Astrocyte of the cerebellum (primary cell): ENCODE measurements around the gene TBC1D30.
"Not testable (repeated sequence)": the region's sequence is repeated elsewhere in the genome, so short reads cannot be mapped to it uniquely, and the experiment has no call there.

Experiments used
- DNase-seq: peaks from one replicate; pipeline ENCODE4 v3.0.0-alpha.2; 2011; ENCODE audit warnings: low read depth
- H3K4me3 ChIP-seq: 2 replicates; pipeline ENCODE4 v1.5.1; 2011; ENCODE audit warnings: mild to moderate bottlenecking, low read depth, low read length, moderate library complexity
- in situ Hi-C: cut with HindIII; loops from 2 replicates; pipeline ENCODE4 v1.10.0; 2017; ENCODE audit warnings: low sequenced_read_pairs
- TF ChIP-seq, protein P1 (sequence below): IDR thresholded peaks from 2 replicates; pipeline ENCODE4 v1.5.1; 2012; ENCODE audit warnings: low read length, low read depth, moderate library complexity, mild to moderate bottlenecking; ENCODE audit errors: missing control alignments

The TBC1D30 gene, protein sequence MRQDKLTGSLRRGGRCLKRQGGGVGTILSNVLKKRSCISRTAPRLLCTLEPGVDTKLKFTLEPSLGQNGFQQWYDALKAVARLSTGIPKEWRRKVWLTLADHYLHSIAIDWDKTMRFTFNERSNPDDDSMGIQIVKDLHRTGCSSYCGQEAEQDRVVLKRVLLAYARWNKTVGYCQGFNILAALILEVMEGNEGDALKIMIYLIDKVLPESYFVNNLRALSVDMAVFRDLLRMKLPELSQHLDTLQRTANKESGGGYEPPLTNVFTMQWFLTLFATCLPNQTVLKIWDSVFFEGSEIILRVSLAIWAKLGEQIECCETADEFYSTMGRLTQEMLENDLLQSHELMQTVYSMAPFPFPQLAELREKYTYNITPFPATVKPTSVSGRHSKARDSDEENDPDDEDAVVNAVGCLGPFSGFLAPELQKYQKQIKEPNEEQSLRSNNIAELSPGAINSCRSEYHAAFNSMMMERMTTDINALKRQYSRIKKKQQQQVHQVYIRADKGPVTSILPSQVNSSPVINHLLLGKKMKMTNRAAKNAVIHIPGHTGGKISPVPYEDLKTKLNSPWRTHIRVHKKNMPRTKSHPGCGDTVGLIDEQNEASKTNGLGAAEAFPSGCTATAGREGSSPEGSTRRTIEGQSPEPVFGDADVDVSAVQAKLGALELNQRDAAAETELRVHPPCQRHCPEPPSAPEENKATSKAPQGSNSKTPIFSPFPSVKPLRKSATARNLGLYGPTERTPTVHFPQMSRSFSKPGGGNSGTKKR

DNA sequence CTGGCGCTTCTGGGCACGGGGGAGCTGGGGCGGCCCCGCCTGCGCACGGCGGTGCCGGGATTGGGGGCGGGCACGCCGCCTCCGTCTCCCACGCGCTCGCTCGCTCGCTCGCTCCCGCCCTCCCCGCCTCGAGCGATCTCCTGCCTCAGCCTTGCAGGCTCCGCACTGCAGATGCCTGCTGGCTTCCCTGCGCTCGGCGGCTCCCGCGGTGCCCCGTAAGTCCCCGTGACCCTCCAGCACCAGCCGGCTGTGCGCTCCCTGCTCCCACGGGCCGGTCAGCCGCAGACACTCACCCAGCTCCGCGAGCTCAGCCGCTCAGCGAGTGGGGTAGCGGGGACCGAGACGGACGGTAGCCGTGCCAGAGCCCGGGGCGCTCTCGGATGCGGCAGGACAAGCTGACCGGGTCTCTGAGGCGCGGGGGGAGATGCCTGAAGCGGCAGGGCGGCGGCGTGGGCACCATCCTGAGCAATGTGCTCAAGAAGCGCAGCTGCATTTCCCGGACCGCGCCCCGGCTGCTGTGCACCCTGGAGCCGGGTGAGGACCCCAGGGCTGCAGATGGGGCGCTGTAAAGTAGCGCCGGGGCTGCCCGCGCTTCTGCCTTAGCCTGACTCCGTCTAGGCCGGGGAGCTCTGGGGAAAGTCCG is at the start of gene TBC1D30:
TSS of gene TBC1D30 (plus strand) at position 148 of the 643 bp plus-strand sequence. CDS start at position 381, 233 bp downstream.
- no peak for DNase-seq
- H3K4me3 ChIP-seq: peak within 1 kb of the TSS; percentile 39
- TF ChIP-seq, protein P1, sequence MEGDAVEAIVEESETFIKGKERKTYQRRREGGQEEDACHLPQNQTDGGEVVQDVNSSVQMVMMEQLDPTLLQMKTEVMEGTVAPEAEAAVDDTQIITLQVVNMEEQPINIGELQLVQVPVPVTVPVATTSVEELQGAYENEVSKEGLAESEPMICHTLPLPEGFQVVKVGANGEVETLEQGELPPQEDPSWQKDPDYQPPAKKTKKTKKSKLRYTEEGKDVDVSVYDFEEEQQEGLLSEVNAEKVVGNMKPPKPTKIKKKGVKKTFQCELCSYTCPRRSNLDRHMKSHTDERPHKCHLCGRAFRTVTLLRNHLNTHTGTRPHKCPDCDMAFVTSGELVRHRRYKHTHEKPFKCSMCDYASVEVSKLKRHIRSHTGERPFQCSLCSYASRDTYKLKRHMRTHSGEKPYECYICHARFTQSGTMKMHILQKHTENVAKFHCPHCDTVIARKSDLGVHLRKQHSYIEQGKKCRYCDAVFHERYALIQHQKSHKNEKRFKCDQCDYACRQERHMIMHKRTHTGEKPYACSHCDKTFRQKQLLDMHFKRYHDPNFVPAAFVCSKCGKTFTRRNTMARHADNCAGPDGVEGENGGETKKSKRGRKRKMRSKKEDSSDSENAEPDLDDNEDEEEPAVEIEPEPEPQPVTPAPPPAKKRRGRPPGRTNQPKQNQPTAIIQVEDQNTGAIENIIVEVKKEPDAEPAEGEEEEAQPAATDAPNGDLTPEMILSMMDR: no peak
- in situ Hi-C loops: no loop called here

DNA sequence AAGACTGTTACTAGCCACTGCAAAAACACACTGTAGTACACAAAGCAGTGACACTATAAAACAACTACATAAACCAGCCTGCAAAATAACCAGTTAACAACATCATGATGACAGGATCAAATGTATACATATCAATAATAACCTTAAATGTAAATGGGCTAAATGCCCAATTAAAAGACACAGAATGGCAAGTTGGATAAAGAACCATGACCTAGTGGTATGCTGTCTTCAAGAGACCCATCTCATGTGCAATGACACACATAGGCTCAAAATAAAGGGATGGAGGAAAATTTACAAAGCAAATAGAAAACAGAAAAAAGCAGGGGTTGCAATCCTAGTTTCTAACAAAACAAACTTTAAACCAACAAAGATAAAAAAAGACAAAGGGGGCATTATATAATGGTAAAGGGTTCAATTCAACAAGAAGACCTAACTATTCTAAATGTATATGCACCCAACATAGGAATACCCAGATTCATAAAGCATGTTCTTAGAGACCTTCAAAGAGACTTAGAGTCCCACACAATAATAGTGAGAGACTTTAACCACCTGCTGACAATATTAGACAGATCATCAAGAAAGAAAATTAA is 49.2 kb upstream of the TBC1D30 start:
- in situ Hi-C loops, DNase-seq, H3K4me3 ChIP-seq: not testable (repeated sequence)

DNA sequence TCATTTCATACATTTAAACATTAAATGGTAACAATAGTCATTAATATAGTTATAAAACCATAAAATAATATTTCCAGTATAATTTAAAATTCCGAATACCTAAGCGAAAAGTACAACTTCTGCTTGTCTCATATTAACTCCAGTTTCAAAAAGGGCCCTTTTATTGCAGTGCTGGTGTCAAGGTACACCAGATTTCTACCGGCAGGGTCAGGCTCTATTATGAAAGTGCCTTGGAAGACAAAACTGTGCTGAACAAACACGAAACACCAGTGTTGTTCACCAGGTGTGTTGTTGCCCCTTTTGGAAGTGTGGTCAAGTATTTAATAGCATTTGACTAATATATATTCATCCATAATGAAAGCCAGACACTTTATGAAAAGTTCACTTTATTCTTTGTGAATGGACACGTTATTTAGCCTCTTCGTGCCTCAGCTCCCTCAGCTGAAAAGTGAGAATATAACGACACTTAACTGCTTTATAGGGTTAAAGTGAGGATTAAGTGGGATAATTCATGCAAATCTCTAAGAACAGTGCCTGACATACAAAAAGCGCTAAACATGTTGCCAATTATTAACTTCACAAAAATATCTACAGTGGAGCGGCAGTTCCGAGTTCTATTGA is 45.0 kb upstream of the TBC1D30 start:
- TF ChIP-seq, protein P1: no peak
- H3K4me3 ChIP-seq: no peak overlapping the region
- in situ Hi-C loops: no loop called here
- no peak for DNase-seq

DNA sequence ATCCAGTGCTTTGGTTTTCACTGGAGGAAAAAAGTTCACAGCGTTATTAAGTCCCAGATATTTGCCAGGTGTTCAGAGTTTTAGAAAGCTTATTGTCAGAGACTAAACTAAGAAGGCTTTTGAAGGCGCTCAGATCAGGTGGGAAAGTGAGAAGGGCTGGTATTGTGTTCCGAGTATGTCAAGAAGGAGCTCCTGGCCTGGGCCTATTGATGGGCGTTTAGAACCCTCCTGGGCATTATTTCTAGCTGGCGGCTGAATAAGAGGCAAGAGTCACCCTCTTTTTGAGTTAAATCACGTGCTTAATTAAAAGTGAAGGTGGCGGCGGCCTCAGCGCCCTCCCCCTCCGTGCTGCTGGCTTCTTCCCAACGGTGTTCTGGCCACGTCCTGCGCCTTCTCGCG is 44.3 kb upstream of the TBC1D30 start:
- DNase-seq: no peak
- TF ChIP-seq, protein P1: no peak
- H3K4me3 ChIP-seq: peak overlapping the region; percentile 28
- in situ Hi-C loops: no loop called here

DNA sequence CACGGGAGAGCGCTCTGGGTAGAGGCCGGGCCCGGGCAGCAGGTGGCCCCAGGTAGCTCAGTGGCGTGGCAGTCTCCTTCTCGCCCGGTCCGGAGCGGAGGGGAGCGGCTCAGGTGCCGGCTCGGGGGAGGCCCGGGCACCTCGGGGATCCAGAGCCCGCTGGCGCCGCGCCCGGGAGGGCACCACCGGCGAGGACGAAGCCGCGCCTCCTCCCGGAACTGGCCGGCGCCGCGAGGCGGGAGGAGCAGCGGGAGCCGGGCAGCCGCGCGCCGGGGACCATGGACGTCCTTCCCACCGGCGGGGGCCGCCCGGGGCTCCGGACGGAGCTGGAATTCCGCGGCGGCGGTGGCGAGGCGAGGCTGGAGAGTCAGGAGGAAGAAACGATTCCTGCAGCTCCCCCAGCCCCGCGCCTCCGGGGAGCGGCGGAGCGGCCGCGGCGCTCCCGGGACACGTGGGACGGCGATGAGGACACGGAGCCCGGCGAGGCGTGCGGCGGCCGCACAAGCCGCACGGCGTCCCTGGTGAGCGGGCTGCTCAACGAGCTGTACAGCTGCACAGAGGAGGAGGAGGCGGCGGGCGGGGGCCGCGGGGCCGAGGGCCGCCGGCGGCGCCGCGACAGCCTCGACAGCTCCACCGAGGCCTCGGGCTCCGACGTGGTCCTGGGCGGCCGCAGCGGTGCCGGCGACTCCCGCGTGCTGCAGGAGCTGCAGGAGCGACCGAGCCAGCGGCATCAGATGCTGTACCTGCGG is 43.7 kb upstream of the TBC1D30 start:
- TF ChIP-seq, protein P1: no peak
- H3K4me3 ChIP-seq: peak overlapping the region; percentile 28
- in situ Hi-C loops: no loop called here
- no peak for DNase-seq

DNA sequence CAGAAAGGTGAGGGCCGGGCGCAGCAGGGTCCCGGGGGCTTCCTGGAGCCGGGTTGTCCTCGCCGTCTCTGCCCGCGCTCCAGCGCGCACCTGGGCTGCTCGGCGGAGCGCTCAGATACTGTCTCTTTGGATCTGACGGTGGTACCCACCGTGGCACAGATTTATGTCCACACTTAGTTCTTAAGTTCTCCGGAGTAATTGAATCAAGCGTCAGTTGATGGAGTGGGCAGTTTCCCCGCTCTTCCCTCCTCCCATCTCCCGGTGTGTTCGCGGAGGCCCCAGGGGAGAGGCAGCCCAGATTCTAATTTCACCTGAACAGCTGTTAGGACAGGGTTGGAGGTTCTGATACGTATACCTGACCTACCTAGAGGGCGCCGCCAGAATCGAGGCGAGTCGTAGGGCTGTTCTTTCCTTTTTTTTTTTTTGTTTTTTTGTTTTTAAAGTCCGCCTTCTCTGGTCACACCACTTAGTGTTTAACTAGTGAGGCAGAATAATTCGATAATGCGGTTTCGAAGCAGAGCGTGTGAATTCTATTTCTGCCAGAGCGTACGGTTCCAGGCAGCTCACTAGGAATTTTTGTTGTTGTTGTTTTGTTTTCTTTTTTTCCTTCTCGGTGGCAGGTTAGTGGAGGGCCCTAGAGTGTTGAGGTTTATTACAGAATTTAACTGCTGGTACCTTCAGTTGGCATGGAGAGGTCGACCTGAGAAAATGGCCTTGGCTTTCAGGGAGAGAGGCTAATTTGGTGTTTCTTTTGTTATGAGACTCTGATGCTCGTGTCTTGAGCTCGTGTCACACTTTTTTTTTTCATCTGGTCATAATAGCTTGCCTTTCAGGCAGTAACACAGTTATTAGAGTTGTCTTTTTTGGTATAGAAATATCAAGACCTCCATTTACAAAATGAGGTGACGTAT is 42.9 kb upstream of the TBC1D30 start:
- H3K4me3 ChIP-seq: peak overlapping the region; percentile 28
- in situ Hi-C loops: no loop called here
- TF ChIP-seq, protein P1: no peak
- peak; percentile 22 for DNase-seq
